Measurements from ENCODE around the gene MRTFB.

DNA sequence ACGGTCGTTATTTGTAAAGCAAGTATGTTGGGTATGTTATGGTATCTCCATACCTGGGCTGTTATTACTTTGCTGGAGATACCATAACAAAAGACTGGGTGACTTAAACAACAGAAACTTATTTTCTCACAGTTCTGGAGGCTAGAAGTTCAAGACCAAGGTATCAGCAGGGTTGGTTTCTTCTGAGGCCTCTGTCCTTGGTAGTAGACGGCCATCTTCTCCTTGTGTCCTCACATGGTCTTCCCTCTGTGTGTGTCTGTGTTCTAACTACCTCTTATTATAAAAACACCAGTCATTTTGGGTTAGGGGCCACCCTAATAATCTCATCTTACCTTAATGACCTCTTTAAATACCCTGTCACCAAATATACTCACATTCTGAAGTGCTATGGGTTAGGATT, 33.2 kb upstream of the MRTFB start:
- TF ChIP-seq, protein P1, sequence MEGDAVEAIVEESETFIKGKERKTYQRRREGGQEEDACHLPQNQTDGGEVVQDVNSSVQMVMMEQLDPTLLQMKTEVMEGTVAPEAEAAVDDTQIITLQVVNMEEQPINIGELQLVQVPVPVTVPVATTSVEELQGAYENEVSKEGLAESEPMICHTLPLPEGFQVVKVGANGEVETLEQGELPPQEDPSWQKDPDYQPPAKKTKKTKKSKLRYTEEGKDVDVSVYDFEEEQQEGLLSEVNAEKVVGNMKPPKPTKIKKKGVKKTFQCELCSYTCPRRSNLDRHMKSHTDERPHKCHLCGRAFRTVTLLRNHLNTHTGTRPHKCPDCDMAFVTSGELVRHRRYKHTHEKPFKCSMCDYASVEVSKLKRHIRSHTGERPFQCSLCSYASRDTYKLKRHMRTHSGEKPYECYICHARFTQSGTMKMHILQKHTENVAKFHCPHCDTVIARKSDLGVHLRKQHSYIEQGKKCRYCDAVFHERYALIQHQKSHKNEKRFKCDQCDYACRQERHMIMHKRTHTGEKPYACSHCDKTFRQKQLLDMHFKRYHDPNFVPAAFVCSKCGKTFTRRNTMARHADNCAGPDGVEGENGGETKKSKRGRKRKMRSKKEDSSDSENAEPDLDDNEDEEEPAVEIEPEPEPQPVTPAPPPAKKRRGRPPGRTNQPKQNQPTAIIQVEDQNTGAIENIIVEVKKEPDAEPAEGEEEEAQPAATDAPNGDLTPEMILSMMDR (IDR thresholded peaks at IDR 0.05; ENCODE audit: extremely low read depth in 1 of 2, insufficient read depth in 1 of 2, low read depth in 1 of 2, low read length in 2 of 2) = no peak
- no peak for TF ChIP-seq POLR2A (IDR thresholded peaks at IDR 0.05; ENCODE audit: low read depth, low read length)
- TF ChIP-seq POLR2AphosphoS5 (IDR thresholded peaks at IDR 0.05; ENCODE audit: insufficient read depth, low read depth, low read length) = no peak
- TF ChIP-seq, protein P2, sequence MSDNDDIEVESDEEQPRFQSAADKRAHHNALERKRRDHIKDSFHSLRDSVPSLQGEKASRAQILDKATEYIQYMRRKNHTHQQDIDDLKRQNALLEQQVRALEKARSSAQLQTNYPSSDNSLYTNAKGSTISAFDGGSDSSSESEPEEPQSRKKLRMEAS (IDR thresholded peaks at IDR 0.05; ENCODE audit: insufficient read depth, insufficient read length) = no peak

All from endothelial cell of umbilical vein (primary cell).